HTR-8/SVneo (cell line): ENCODE measurements around the gene MB21D2.

Experiments
- DNase-seq: peaks from one replicate; pipeline ENCODE4 v3.0.0; 2011; ENCODE audit warnings: low spot score, mixed read lengths; ENCODE audit not compliant: insufficient read length
- FAIRE-seq: peaks from 2 replicates; lab custom pipeline; 2011; peaks lifted over from hg19 to GRCh38; lab: Jason Lieb, UNC

Gene MB21D2

DNA sequence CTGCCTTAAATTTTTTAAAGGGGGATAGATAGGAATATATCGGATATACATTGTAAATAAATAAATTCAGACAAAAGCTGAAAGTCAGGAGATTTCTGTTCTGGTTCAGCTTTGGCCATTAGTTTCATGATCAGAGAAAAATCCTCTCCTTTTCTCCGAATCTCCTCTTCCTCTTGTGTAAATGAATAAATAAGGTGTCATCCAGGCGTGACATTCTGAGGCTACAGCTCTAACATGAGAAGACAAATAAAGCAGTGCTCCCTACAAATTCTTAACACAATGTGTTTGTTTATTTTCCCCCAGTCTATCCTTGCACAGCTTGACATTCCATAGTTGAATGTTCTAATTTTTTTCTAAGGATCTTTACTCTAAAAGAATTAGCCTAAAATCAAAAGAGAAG, 9.4 kb upstream of the MB21D2 start:
- FAIRE-seq: no peak
- DNase-seq: no peak

GRCh38 chr3:192923731-192924130, 6.1 kb upstream of the MB21D2 start:
- DNase-seq (no peak), FAIRE-seq (no peak)

DNA sequence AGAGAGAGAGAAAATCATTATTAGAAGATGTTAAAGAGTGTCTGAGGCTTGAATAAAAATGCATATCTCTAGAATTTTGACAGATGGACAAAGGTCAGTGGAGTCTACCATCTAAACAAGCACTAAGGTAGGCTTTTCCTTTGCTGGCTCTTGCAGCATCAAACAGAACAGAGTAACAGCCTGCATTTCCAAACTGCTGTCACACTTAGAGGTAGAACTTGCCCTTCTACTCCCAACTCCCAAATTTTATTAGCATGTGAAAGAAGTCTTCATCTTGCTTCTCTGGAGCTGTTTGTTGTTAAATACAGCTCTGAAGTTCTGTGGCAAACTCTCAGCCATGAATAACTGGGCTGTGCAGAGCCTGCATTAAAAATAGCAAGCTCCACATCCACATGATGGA, 4.1 kb upstream of the MB21D2 start:
- no peak for FAIRE-seq
- DNase-seq: no peak

GRCh38 chr3:192920411-192920810, 2.8 kb upstream of the MB21D2 start:
- DNase-seq (no peak), FAIRE-seq (no peak)

GRCh38 chr3:192919901-192920300, 2.2 kb upstream of the MB21D2 start:
- DNase-seq (no peak), FAIRE-seq (no peak)

DNA sequence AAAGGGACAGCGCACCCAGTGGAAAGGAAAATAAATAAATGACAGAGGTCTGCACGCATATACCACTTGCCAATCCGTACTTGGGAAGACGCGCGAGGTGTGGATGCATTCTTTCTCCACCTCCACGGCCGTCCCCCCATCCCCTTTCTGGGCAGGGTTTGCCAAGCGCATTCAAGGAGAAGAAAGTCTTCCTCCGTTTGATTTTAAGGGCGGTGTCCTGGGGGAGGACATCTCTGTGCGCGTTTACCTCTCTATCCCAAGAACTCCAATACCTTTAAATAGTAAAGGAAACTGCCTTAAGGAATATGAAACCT, 576 bp upstream of the MB21D2 start:
- FAIRE-seq (no peak), DNase-seq (no peak)

GRCh38 chr3:192917028-192917403, 640 bp downstream of the MB21D2 start:
- no peak for FAIRE-seq
- no peak for DNase-seq

- DNase-seq (no peak), FAIRE-seq (no peak)
Observed at GRCh38 chr3:192916371-192917027, 1.2 kb downstream of the MB21D2 start.

GRCh38 chr3:192915722-192916121, 1.9 kb downstream of the MB21D2 start:
- FAIRE-seq (no peak), DNase-seq (no peak)

DNA sequence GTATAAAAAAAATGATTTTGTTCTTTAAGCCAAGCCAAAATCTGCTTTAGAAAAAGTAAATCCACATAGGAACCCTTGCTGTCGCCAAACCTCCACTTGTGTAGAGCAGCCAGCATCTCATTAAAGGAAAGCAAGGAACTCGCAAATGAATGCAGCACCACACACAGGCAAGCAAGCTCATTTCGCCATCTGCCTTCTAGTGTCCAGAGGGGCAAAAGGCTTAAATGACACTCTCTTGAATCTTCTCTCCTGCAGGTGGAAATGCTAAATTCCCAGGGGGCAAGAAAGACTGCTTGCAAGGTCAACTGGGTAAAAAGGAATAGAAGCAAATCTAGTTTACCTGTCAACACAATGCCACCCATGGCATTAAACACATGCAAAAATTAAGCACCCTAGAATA, 2.4 kb downstream of the MB21D2 start:
- no peak for FAIRE-seq
- DNase-seq: no peak

DNA sequence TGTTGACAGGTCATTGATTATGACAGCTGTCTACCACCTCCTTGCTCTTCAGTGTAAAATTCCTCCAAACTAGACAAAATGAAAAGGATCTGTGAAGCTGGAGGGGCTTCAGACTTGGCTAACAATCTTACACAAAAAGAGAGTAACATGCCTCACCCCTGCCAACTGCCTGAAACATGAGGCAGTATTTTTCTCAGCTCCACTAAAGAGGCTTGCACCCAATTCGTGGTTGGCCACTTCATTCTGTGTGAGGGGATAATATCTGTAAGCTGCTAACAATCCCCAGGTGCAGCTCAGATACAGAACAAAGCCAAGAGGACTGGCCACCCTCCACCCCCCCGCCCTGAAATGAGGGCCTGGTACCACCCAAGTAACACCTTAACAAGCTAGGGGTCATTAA, 2.8 kb downstream of the MB21D2 start:
- FAIRE-seq (no peak), DNase-seq (no peak)

- no peak for DNase-seq
- FAIRE-seq: no peak
Observed at GRCh38 chr3:192913540-192913939, 4.1 kb downstream of the MB21D2 start.

DNA sequence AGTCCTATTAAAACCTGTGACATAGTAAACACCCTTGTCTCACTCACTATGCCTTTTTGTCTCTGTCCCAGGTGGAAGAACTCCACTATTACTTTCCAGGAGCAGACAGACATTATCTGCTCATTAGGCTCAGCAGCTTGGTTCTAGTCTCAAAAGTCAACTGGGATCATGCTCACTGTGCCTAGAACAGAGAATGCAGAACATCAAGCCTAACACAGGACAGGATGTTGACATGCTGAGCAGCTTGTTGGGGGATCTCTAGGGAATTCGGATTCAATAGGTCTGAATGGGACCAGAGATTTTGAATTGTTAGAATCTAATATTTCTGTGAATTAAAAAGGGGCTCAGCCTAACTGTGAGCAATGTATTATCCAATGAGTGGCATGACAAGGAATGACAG, 6.4 kb downstream of the MB21D2 start:
- FAIRE-seq (no peak), DNase-seq (no peak)

DNA sequence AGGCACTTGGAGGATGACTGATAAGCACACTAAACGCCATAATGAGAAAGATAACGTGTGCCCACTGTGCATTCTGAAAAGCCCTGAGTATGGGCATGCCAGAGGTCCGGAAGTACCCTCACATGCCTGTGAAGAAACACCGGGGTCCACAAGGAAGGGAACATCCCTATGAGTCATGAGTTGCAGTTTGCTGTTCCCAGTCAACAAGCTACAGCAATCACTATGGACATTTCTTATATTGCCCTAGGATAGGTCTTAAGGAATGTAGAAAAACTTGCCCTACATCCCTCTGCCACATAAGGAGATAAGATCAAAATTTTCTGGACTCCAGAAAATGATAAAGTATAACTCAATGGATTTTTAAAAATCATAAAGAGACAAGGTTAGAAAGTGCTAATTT, 9.9 kb downstream of the MB21D2 start:
- DNase-seq (no peak), FAIRE-seq (no peak)

GRCh38 chr3:192906940-192907339, 10.7 kb downstream of the MB21D2 start:
- FAIRE-seq (no peak), DNase-seq (no peak)

DNA sequence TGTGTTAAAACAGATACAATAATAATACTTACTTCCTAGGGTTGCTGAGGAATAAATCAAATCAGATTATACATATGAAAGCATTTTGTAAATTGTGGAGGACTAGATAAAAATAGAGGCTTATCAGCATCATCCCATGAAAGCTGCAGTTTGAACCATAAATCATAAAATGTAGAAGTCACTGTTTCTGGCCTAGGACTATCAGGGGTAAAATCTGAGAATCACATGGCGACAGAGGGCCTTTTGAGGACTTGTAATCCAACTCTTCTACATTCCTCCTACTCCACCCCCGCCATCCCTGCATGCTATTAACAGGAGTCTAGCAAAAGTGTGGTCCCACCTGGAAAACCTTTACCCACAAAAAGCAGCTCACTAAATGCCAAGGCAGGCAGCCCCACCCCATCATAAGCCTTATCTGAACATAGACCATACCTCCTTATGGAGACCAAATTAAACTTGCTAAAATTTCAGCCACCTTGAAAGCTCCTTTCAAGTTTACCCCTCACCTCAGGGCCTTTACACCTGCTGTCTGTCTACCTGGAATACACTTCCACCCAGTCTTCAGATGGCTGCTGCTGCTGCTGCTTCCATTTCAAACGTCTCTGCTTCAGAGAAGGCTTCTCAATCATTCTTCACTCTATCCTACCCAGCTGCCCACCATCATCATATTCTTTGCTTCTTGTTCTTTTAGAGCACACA, 11.5 kb downstream of the MB21D2 start:
- DNase-seq: no peak
- no peak for FAIRE-seq

DNA sequence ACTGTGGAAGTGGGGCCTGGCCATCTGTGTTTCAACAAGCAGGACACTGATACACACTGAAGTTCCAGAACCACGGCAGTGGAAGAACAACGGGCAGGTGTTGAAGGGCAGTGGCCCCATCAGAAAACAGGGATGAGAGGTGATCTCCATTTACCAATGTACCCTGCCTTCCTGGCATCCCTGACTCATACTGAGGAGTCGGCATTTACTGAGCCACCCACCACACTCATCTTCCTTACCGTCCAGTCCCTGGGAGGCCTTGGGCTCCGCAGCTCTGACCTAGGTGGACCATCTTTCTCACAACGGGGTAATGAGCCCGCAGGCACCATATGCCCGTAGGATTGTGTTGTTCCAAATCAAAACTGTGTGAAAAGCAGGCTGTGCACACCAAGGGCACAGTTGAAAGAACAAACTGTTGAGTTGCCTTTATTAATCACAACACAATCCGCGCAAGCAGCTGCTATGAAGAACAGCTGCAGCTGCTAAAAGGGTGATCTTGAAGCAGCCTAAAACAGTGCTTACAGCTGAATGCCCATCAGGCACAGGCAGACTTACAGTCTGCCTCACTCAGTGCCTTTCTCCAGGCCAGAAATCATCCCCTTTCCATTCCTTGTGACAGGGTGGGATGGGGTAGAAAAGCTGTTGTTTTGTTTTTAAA, 12.9 kb downstream of the MB21D2 start:
- FAIRE-seq (no peak), DNase-seq (no peak)

GRCh38 chr3:192902549-192902948, 15.1 kb downstream of the MB21D2 start:
- DNase-seq (no peak), FAIRE-seq (no peak)

DNA sequence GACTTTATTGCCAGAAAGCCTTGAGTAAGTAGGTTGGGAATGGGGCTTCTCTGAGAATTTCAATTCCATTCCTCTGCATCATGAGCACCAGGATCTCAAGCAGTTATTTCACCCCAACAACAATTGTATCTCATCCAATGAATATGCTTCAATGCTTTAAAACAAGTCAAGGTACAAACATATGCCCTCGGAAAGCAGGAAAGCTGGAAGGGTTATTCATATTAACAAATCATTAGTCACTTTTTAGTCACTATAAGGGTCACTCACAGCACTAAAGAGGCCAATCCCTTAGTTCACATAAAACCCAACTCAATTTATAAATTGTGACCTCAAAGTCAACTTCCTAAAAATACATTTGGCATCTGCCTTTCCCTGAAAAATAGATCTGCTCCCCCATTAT, 16.2 kb downstream of the MB21D2 start:
- DNase-seq (no peak), FAIRE-seq (no peak)

- FAIRE-seq: no peak
- no peak for DNase-seq
Observed at GRCh38 chr3:192899540-192899982, 18.1 kb downstream of the MB21D2 start.

- no peak for FAIRE-seq
- no peak for DNase-seq
Observed at GRCh38 chr3:192897005-192897404, 20.7 kb downstream of the MB21D2 start.

DNA sequence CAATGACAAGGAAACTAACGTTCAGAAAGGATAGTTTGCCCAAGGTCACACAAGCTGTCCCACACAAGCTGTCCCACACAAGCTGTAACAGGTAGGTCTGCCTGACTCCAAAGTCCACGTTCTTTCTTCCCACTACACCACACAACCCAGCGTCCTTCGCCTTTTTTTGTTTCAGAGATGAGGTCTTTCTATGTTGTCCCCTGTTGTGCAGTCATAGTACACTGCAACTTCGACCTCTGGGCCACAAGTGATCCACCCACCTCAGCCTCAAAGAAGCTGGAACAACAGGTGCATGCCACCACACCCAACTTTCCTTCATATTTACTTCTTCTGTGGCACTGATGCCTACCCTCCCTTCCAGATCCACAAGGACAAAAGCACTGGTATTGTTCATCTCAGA, 21.4 kb downstream of the MB21D2 start:
- DNase-seq (no peak), FAIRE-seq (no peak)
